Activated T-cell treated with anti-CD3 and anti-CD28 coated beads for 24 hours (primary cell): Measurements from ENCODE around the gene PXYLP1.
"Not testable (repeated sequence)": the region's sequence is repeated elsewhere in the genome, so short reads cannot be mapped to it uniquely, and the experiment has no call there.

Experiments
- DNase-seq: peaks from one replicate; pipeline ENCODE4 v3.0.0-alpha.2; 2020; ENCODE audit warnings: low read depth

PXYLP1 gene

DNA sequence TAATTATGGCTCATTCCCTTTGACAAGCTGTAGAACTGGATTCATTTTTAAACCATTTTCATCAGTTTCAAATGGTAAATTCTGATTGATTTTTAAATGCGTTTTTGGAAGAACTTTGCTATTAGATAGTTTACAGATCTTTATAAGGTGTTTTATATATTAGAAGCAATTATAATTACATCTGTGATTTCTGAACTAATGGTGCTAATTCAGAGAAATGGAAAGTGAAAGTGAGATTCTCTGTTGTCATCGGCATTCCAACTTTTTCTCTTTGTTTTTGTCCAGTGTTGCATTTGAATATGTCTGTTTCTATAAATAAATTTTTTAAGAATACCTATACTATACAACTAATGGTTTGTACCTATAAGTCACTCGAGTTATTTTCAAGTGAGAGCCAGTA lies 62.7 kb downstream of the PXYLP1 start:
- no peak for DNase-seq

DNA sequence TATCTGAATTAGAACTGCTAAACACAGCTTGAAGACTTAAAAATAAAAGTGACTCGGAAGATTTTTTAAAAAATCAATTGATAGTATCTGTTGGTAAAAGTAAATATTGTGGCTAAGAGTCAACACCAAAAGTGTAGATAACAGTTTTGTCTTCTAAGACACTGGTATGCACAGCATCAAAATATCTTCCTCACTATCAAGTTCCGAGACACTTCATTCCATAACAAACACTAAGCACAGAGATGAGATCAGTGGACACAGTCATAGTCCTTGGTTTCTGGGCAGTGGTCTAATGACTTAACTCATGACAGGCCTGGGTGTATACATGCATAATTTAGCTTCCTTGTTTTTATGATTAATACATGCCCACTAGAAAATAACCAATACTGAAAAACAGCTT lies 63.2 kb downstream of the PXYLP1 start:
- DNase-seq = no peak

DNA sequence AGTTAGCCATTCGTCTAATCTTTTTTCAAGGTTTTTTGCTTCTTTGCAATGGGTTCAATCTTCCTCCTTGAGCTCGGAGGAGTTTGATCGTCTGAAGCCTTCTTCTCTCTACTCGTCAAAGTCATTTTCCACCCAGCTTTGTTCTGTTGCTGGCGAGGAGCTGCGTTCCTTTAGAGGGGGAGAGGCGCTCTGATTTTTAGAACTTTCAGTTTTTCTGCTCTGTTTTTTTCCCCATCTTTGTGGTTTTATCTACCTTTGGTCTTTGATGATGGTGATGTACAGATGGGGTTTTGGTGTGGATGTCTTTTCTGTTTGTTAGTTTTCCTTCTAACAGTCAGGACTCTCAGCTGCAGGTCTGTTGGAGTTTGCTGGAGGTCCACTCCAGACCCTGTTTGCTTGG lies 68.8 kb downstream of the PXYLP1 start:
- DNase-seq = not testable (repeated sequence)

DNA sequence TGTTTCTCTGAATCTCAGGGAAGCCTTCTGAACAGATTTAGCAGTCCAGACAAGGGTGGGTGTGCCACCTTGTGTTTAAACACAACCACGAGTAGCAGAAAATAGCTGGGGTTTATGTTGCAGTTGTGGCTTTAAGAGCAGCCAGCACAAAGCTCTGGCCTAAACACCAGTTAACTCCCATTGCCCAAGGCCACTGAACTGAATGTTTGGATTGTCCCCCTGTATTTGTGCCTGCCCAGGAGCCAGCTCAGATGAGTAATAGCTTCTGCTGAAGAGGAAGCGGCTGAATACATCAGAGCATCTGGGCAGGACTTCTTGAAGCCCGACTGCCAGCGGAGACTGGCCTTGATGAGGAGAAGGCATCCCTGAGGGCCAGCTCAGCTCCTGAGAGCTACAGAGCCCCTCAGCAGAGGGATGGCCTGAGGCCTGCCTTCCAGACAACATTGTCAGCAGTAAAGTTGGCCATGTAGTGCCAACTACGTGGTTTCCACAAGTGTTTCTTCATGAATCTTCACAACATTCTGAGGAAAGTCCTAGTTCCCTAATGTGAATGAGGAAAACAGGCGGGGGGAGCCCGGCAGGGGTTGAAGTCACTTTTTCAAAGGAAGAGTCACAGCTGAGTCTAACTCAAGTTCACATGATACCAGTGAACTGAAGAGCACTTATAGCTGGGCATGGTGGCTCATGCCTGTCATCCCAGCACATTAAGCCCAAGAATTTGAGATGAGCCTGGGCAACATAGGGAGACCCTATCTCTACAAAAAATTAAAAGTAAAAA lies 70.9 kb downstream of the PXYLP1 start:
- DNase-seq = no peak

DNA sequence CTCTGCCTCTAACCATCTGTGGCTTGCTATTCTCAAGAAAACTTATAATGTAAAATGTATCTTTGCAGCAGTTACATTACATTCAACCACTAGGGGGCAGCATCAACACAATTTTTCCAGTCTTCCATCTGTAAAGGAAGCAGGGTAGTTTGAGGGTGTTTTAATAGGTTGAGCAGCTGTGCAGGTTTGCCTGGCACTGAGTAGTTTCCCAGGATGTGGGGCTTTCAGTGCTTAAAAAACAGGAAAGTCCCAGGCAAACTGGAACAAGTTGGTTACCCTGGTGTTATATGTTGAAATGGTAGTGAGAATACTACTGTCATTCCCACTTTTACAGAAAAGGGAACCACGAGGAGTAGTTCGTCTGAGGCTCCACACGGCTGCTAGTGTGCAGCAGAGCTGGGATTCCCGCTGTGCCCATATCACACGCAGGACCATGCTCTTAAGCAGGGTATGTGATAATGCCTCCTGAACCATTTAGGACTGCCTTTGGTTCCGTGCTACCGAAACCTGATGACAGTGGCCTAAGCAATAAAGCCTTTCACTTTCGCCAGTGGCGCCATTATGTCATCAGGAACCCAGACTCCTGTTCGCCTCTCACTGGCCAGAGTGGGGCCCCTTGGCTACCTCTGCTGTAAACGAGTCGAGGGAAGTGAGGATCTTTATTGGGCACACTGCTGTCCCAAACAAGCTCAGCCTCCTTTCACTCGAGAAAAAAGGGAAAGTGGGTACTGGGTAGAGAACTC lies 72.0 kb downstream of the PXYLP1 start:
- DNase-seq = peak; percentile 61

DNA sequence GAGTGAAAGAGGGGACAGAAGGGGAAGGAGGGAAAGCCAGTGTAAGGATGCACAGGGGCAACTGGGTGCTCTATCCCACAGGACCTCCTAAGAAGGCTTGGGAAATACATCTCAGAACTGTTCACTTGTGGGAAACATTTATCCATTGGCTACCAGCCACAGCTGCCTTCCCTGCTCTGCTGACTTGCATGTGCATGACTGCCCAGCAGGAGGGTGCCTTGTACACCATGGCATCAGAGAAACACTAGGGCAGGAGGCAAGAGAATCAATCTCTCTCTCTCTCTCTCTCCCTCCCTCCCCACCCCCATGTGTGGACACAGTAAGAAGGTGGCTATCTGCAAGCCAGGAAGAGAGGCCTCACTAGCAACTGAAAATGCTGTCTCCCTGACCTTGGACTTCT lies 73.8 kb downstream of the PXYLP1 start:
- no peak for DNase-seq

DNA sequence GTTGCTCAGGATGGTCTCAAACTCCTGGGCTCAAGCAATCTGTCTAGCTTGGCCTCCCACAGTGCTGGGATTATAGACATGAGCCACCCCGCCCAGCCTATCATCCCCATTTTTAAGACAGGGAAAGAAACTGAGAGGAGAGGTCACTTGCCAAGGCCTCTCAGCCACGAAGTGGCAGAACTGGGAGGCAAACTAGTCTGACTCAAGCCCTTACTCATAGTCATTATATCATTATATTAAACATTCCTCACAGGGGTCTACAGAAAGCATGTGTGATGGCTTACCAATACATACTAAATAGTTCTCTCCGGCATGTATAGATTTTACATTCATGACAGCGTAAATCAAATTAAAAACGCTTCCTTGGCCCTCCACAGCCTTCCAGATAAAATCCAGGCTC lies 74.7 kb downstream of the PXYLP1 start:
- no peak for DNase-seq

DNA sequence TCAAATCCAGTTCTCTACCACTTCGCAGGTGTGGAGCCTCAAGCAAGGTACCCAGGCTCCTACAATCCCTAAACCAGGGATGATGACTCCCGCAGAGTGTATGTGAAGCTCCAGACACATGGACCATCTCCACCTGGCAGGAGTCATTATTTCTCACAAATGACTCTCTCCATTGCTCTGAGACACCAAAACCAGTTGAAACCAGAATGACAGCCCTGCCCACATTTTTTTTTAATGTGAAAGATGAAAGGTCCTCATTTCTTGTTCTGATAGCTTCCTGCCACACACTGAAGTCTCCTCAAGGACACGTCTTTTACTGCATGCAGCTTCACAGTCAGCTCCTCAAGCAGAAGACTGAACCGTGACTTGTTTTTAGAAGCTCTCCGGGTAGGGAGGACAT lies 75.3 kb downstream of the PXYLP1 start:
- no peak for DNase-seq

DNA sequence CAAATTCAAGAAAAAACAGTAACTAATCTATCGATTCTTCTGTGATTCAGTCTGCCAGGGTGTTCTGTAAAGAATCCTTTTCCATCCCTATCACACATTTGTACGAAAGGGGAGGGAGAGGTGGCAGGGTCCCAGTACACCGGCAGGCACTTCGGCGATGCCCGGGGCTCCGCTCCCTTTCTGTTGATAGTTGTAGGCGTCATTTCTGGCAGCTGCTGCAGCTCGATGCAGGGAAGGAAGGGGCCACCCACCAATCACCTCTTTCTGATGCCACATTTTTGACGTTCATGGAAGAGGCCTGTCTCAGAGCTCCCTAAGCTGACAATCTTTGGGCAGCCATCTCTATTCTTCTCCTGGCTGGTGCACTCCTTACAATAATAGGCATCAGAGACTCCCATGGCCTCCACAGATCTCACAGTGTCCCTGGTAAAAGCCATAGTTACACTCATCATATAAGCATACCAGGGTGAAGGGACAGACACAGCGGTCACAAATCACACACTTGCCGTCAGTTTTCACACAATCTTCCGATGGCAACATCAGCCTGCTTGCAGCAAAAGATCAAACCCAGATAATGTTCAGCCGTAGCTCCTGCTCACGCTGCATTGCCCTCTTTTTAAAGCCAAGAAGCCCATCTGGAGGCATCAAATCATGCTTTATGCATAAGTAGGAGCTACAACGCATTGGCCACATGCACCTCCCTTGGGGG lies 75.9 kb downstream of the PXYLP1 start:
- no peak for DNase-seq

DNA sequence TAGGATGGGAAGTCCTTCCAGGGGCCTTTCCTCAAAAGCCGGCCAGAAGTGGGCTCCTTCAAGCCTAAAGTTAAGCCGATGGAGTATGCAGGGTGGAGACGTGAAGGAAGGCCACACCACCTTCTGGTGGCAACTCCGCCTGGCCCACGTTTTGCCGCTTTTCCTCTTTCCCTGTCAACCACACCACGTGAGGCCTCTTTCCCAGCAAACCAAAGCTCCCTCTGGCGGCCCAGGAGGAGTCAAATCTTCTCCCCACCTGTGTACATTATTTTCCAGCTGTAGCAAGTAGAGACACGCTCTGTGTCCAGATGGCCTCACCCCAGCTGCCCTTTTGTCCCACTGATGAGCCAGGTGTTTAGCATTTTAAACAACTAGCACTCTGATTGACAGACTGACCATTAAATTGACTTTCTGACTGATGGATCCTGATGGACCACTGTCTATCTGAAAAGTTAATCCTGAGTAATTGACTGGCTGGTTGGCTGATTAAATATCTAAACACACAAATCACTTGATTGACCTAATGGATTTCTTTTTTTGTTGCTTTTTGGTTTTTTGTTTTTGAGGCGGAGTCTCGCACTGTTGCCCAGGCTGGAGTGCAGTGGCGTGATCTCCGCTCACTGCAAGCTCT lies 77.1 kb downstream of the PXYLP1 start:
- no peak for DNase-seq

DNA sequence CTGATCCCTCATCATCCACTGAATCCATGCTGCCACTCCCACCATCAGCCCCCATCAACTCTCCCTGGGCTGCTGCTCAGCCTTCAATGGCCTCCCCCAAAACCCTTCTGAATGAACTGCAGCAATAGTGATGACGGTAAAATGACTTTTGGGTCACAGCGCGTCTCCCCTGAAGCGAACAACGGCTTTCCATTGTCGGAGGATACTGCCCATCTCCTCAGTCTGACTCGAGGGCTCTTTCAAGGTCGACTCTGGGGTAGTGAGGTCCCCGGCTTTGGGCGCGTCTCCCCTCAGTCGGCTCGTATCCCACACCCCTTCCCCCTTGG lies 79.5 kb downstream of the PXYLP1 start:
- no peak for DNase-seq

DNA sequence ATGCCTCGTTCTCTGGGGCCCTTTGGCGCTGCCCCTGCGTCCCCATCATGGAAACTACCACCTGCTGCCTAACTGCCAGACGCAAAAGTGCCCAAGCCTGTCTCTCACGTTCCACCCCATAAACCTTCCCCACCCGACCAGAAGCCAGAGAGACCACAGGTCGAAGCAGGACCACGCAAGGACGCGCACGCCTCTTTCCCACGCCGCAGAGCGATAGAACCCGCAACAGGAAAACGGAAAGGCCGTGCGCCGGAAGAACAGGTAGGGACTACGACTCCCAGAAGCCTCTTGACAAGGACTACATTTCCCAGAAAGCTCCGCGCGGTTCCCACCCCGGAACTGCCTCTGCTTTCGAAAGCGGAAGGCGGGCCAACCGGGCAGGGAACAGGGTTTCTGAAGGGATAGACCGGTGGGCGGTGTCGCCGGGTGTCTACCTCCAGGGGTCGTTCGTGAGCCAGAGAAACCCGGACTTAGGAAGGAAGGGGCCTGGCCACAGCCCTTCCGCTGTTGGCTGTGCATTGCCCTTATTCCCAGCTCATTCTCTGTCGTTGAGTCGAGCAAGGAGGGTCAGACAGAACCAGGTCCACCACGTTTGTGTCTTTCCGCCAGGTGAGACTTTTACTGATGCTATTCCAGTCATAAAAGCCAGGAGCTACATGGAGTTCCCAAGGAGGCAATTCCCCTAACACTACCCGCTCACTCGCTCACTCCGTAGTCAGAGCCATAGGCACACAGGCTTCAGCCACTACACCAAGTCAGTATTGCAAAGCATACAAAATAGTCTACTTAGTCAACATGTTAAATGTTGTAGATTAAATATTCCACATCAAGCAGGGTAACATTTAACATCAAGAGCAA lies 80.1 kb downstream of the PXYLP1 start:
- DNase-seq = peak; percentile 98

DNA sequence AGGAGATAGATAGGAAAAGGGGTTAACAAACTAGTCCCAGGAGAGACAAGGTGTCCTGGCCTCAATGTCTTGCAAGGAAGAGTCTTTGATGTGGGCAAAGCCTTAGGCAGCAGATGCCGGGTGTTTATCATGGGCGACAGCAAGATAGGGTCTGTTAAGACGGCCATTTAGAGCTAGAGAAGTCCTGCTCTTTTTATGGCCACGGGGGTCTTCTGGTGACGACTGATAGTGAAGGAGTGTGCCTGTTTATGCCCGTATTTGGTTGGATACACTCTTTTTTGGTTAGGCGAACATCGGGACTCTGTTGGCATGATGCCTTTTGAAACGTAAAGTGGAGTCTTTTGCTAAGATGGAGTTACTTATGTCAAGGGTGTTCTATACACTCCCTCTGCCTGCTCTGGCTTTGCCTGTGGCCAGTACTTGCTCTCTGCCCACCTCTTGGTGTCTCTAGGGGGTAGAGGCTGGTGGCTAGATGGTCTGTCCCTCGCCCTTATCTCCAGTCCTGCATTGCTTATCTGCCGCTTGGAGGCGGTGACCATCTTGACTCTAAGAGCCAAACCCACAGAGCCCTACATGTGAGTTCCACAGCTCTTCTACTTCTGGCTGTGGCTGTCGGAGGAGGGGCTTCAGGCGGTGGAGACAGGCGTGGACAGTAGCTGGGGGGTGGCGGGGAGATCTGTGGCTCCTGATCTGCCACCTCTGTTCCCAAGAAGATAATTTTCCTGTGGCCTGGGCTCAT lies 80.9 kb downstream of the PXYLP1 start:
- no peak for DNase-seq

DNA sequence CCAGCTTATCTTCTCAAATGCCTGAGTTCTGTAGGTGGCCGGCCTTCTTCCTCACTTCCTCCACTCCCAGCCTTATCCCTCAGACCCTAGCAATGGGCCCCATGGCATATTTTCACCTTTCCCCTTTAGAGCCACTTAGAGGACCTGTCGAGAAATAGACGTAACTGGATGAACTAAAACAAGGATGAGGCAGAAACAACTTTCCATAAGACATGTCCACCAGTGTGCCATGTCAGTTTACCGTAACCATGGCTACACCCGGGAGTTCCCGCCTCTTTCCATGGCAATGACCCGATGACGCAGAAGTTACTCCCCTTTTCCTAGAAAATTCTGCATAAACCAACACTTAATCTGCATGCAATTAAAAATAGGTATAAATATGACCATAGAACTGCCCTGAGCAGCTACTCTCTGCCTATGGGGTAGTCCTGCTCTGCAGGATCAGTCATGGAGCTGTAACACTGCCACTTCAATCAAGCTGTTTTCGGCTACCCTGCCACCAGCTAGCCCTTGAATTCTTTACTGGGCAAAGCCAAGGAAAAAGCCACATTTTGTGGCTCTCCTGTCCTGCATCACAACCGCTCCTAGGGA lies 81.6 kb downstream of the PXYLP1 start:
- no peak for DNase-seq

DNA sequence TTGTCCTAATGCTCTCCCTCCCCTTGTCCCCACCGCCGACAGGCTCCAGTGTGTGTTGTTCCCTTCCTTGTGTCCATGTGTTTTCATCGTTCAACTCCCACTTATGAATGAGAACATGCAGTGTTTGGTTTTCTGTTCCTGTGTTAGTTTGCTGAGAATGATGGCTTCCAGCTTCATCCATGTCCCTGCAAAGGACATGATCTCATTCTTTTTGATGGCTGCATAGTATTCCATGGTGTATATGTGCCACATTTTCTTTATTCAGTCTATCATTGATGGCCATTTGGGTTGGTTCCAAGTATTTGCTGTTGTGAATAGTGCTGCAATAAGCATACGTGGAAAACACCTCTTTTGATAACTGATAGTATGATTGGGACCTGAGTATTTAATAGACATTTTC lies 82.8 kb downstream of the PXYLP1 start:
- DNase-seq = not testable (repeated sequence)

DNA sequence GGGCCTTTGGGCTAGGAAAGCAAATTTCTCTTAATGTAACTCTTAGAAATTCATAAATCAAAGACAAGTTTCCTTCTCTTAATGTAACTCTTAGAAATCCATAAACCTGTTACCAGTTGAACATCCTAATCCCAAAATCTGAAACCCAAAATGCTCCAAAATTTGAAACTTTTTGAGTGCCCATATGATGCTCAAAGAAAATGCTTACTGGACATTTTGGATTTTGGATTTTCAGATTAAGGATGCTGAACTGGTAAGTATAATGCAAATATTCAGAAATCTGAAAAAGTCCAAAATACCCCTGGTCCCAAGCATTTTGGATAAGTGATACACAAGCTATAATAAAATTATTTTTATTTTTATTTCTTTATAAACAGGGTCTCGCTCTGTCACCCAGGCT lies 85.2 kb downstream of the PXYLP1 start:
- DNase-seq = no peak

DNA sequence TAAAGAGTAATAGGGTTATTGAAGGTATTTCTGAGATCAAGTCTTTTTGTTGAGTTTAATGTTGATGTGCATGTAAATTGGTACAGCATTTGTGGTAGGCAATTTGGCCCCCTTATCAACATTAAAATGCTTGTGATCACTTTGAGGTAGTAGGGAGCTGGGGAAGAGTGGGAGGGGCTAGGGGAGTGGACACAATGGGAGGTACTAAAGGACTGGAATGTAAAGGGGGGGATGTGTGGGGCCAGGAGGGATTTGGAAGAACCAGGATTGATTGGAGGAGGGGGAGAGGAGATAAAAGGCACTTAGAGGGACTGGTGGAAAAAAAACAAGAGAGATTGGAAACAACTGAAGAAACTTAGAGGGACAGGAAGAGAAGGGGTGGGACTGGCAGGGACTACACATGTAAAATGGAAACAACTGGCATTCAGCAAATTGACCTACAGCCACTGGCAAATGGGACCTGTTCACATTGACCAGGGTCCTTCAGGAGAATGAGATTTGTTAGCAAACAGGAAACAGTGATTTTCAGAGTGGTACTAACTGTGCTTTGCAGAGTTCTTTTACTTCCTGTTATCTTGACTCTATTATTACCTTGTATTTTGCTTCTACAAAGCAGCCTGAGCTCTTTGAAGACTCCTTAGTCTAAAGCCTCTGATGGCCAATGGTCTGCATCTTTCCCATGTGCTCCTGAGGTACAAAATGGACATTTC lies 88.9 kb downstream of the PXYLP1 start:
- DNase-seq = no peak

DNA sequence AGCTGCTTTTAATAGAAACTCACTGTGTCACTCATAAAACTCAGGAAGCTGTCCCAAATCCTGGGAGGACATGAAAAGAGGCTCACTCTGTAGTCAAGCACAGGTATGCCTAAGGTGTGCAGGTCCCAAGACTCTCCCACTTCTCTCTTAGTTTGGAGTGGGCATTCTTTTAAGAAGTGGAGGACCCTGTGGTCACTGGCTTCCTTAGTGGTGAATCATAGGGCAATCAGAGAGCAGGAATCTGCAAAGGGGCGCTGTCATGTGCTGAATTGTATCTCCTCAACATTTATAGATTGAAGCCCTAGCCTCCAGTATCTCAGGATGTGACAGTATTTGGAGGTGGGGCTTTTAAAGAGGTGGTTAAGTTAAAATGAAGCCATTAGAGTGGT lies 89.5 kb downstream of the PXYLP1 start:
- no peak for DNase-seq

DNA sequence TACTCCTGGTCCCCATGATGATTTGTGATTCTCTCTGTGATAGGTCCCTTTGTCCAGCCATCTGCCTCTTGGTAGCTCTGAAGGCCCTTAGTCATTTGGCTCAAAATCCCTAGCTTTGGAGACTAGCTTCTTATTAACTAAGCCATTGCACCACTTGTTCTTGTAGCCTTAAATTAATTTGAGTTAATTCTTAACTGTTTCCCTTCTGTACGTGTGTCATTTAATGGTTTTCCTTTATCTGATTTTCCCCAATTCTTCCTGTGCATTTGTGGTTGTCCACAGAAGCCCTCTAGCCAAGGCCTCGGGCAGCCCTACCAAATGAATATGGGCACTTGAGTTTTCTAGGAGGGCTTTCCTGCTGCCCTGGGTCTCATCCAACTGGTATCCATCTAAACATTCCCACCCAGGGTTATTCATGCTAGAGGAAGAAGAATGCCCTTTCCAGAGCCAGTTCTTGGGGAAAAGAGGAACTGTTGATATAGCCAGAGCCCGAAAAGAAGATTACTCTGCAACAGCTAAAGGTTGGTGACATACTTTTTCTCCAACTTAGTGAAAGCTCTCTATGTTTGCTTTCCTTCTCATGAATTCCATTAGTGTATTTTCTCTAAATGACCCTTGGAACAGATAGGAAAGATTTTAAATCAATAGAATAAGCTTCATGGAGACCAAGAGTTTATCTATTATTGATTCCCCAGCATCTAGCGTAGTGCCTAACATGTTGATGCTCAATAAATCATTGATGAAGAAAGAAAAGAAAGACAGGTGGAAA lies 92.5 kb downstream of the PXYLP1 start:
- no peak for DNase-seq
